OCI-LY7 (cell line): ENCODE results near the gene CRYBG1. TPM values are rescaled to one million over a fixed set of nuclear protein-coding genes. Genes with fewer than 3 reads are reported as not detected.
"Not testable (repeated sequence)": the region's sequence is repeated elsewhere in the genome, so short reads cannot be mapped to it uniquely, and the experiment has no call there.

ENCODE experiments used
- BruUV-seq: library from RNA; stranded (reverse); fragments of 400-500 nt; replicated peaks from 2 replicates; lab custom pipeline; 2021; lab: Mats Ljungman, UMichigan
- CTCF ChIA-PET: fragments of 300-600 bp; sonication (Branson Sonifier 250); formaldehyde crosslinking; loops from one replicate; lab custom pipeline; 2022; ENCODE audit warnings: antibody characterized with exemption; ENCODE audit not compliant: unreplicated experiment; lab: Charles Lee
- POLR2A ChIA-PET: fragments of 300-600 bp; sonication (Branson Sonifier 250); formaldehyde crosslinking; loops from one replicate; lab custom pipeline; 2022; ENCODE audit warnings: antibody characterized with exemption; lab: Charles Lee
- DNase-seq: peaks from one replicate; pipeline ENCODE4 v3.0.0-alpha.2; 2015; ENCODE audit warnings: low spot score
- H2AFZ ChIP-seq: fragments of 200-600 bp; sonication (generic), shearing (Covaris generic); 2 replicates; pipeline ENCODE4 v1.6.1; 2014; ENCODE audit warnings: mild to moderate bottlenecking, antibody characterized with exemption, low read length, moderate library complexity
- H3K27ac ChIP-seq: fragments of 200-600 bp; sonication (generic); 2 replicates; pipeline ENCODE4 v1.5.1; 2014; ENCODE audit warnings: mixed run types, low read depth, mild to moderate bottlenecking, moderate library complexity, low read length, inconsistent platforms; ENCODE audit not compliant: poor library complexity, severe bottlenecking
- H3K36me3 ChIP-seq: fragments of 200-600 bp; sonication (generic); 2 replicates; pipeline ENCODE4 v1.6.1; 2014; ENCODE audit warnings: mild to moderate bottlenecking, antibody characterized with exemption, low read length, moderate library complexity, mixed read lengths; ENCODE audit not compliant: insufficient read depth
- H3K4me1 ChIP-seq: fragments of 200-600 bp; sonication (generic); 2 replicates; pipeline ENCODE4 v1.5.1; 2014; ENCODE audit warnings: mild to moderate bottlenecking, low read length; ENCODE audit not compliant: insufficient read depth, poor library complexity, severe bottlenecking
- H3K4me2 ChIP-seq: fragments of 200-600 bp; sonication (generic); 2 replicates; pipeline ENCODE4 v1.6.1; 2014; ENCODE audit warnings: mild to moderate bottlenecking, low read length
- H3K4me3 ChIP-seq: fragments of 200-600 bp; sonication (generic); 2 replicates; pipeline ENCODE4 v1.5.1; 2014; ENCODE audit warnings: mild to moderate bottlenecking, low read depth, low read length; ENCODE audit not compliant: poor library complexity, severe bottlenecking
- H3K79me2 ChIP-seq: fragments of 200-600 bp; sonication (generic); 2 replicates; pipeline ENCODE4 v1.6.1; 2016; ENCODE audit warnings: low read depth, mild to moderate bottlenecking, low read length, moderate library complexity, mixed read lengths; ENCODE audit not compliant: insufficient read depth
- H3K9me2 ChIP-seq: fragments of 200-600 bp; sonication (generic); 2 replicates; pipeline ENCODE4 v1.6.1; 2016; ENCODE audit warnings: mild to moderate bottlenecking, low read length, mixed read lengths; ENCODE audit not compliant: insufficient read depth
- H3K9me3 ChIP-seq: fragments of 200-600 bp; sonication (generic); 2 replicates; pipeline ENCODE4 v1.6.1; 2014; ENCODE audit warnings: mild to moderate bottlenecking, mixed run types, low read length, mixed read lengths
- H4K20me1 ChIP-seq: fragments of 200-600 bp; sonication (generic); 2 replicates; pipeline ENCODE4 v1.6.1; 2014; ENCODE audit warnings: mild to moderate bottlenecking, antibody characterized with exemption, low read length, moderate library complexity, mixed read lengths; ENCODE audit not compliant: insufficient read depth
- CTCF ChIP-seq: fragments of 200-600 bp; sonication (generic); conservative IDR thresholded peaks from 2 replicates; pipeline ENCODE4 v1.5.1; 2014; ENCODE audit warnings: mild to moderate bottlenecking, antibody characterized with exemption, low read length, moderate library complexity, mixed read lengths
- EZH2phosphoT487 ChIP-seq: fragments of 200-600 bp; sonication (generic); IDR thresholded peaks from 2 replicates; pipeline ENCODE4 v1.6.1; 2018; ENCODE audit warnings: low read depth, borderline replicate concordance, mild to moderate bottlenecking, mixed run types, antibody characterized with exemption, low read length, moderate library complexity, mixed read lengths
- intact Hi-C: fragments of 100-400 bp; cut with micrococcal nuclease; formaldehyde crosslinking; loops from one replicate; pipeline ENCODE4 v1.10.0; 2022; ENCODE audit not compliant: unreplicated experiment
- total RNA-seq, 2 experiments: library from RNA; depleted of rRNA in 1 of 2; stranded (reverse); fragments of >200 nt in 1 of 2; shearing (Covaris generic) in 1 of 2; gene quantifications; 2 replicates each; pipeline ENCODE4 v1.2.3, GENCODE V29; 2014 to 2022

Gene CRYBG1
- total RNA-seq, 2 experiments from 2014 or later, result 41.7 to 66.2 TPM

GRCh38 chr6:106586815-106587415 is 226.4 kb downstream of the CRYBG1 start:
- TF ChIP-seq EZH2phosphoT487 (no peak), CTCF (no peak)
- no TSS peak for BruUV-seq
- Histone ChIP-seq H3K36me3 (peaks cover 96% of the 10 kb centered on the region), H3K4me2 (no peak overlapping the region), H3K79me2 (no peaks in the 10 kb centered on the region), H3K9me2 (no peaks in the 10 kb centered on the region), H3K4me3 (no peak overlapping the region), H3K9me3 (no peaks in the 10 kb centered on the region), H3K27ac (no peak overlapping the region), H3K4me1 (no peaks in the 10 kb centered on the region), H2AFZ (no peak overlapping the region), H4K20me1 (no peaks in the 10 kb centered on the region)
- intact Hi-C loops, result no loop called here
- no peak for DNase-seq
- CTCF ChIA-PET, result no interaction called here
- POLR2A ChIA-PET, result interaction anchor here (0.6 kb wide), 2 partner anchors 20 to 142 kb away, joined by 3 read pairs; no protein-coding TSS in a partner anchor

GRCh38 chr6:106588937-106589336 is 228.4 kb downstream of the CRYBG1 start:
- H4K20me1 ChIP-seq, intact Hi-C loops, H3K9me2 ChIP-seq, H3K9me3 ChIP-seq, CTCF ChIA-PET, H3K79me2 ChIP-seq, H2AFZ ChIP-seq, BruUV-seq, H3K4me3 ChIP-seq, DNase-seq, H3K4me2 ChIP-seq, H3K27ac ChIP-seq, H3K4me1 ChIP-seq: not testable (repeated sequence)
- H3K36me3 ChIP-seq, result peaks cover 93% of the 10 kb centered on the region
- POLR2A ChIA-PET, result interaction anchor here (1.0 kb wide), 3 partner anchors 16 to 49 kb away, joined by 3 read pairs; no protein-coding TSS in a partner anchor

- no peaks in the 10 kb centered on the region for H3K4me1 ChIP-seq
- no peaks in the 10 kb centered on the region for H3K79me2 ChIP-seq
- no peak for TF ChIP-seq CTCF
- no peak for TF ChIP-seq EZH2phosphoT487
- ChIA-PET CTCF (no interaction called here), POLR2A (interaction anchor here (0.6 to 0.7 kb wide), 4 partner anchors 12 to 270 kb away, joined by 3 read pairs; no protein-coding TSS in a partner anchor)
- no peak overlapping the region for H2AFZ ChIP-seq
- H3K4me2 ChIP-seq, result no peak overlapping the region
- BruUV-seq, result no TSS peak
- H4K20me1 ChIP-seq, result no peaks in the 10 kb centered on the region
- intact Hi-C loops, result no loop called here
- H3K27ac ChIP-seq, result no peak overlapping the region
- no peak for DNase-seq
- peaks cover 81% of the 10 kb centered on the region for H3K36me3 ChIP-seq
- H3K4me3 ChIP-seq, result no peak overlapping the region
- H3K9me2 ChIP-seq, result no peaks in the 10 kb centered on the region
- H3K9me3 ChIP-seq, result no peaks in the 10 kb centered on the region
Observed at GRCh38 chr6:106591111-106591825, 230.8 kb downstream of the CRYBG1 start.
